Liver (tissue), 9 donors: ENCODE data around the gene KRT37. TPM values are rescaled to one million over a fixed set of nuclear protein-coding genes. Genes with fewer than 3 reads are reported as not detected.

Experiments
- DNase-seq: peaks from one replicate; pipeline ENCODE4 v3.0.0-alpha.2; 2017; ENCODE audit warnings: low spot score
- H3K27ac ChIP-seq, 2 donors: one replicate each; pipeline ENCODE4 v1.7.0; 2013; ENCODE audit warnings: inconsistent platforms in 2 of 2, low read length in 2 of 2, control low read depth in 1 of 2, low read depth in 1 of 2, mild to moderate bottlenecking in 1 of 2
- H3K27me3 ChIP-seq, 4 donors: one replicate each; pipeline versions ENCODE4 v1.6.1 to v1.7.0; 2013; ENCODE audit warnings: low read length in 3 of 4, inconsistent platforms in 1 of 4, mild to moderate bottlenecking in 1 of 4, moderate library complexity in 1 of 4; ENCODE audit not compliant: control insufficient read depth in 4 of 4, insufficient read depth in 4 of 4
- H3K36me3 ChIP-seq, 4 donors: one replicate each; pipeline versions ENCODE4 v1.6.1 to v1.7.0; 2013; ENCODE audit warnings: low read length in 3 of 4, mild to moderate bottlenecking in 3 of 4, low read depth in 1 of 4, moderate library complexity in 1 of 4; ENCODE audit not compliant: control insufficient read depth in 4 of 4, insufficient read depth in 3 of 4
- H3K4me1 ChIP-seq, 4 donors: one replicate each; pipeline versions ENCODE4 v1.6.1 to v1.7.0; 2013; ENCODE audit warnings: low read length in 3 of 4, mild to moderate bottlenecking in 3 of 4, moderate library complexity in 1 of 4; ENCODE audit not compliant: control insufficient read depth in 4 of 4, insufficient read depth in 4 of 4
- H3K4me3 ChIP-seq, 3 donors: one replicate each; pipeline versions ENCODE4 v1.6.1 to v1.7.0; 2013; ENCODE audit warnings: low read length in 3 of 3, control low read depth in 1 of 3, low read depth in 1 of 3, mild to moderate bottlenecking in 1 of 3
- H3K9ac ChIP-seq, 2 donors: one replicate each; pipeline ENCODE4 v1.7.0; 2013; ENCODE audit warnings: low read length in 2 of 2, mild to moderate bottlenecking in 2 of 2, moderate library complexity in 2 of 2, control low read depth in 1 of 2, low read depth in 1 of 2
- H3K9me3 ChIP-seq, 4 donors: one replicate each; pipeline versions ENCODE4 v1.6.1 to v1.7.0; 2013; ENCODE audit warnings: low read length in 3 of 4; ENCODE audit not compliant: control insufficient read depth in 4 of 4
- ATF3 ChIP-seq: IDR thresholded peaks from 2 replicates; pipeline ENCODE4 v1.6.1; 2016; ENCODE audit warnings: antibody characterized with exemption
- CTCF ChIP-seq: fragments of 150-350 bp; IDR thresholded peaks from 2 replicates; pipeline ENCODE4 v1.5.1; 2017; ENCODE audit warnings: improper control_type of control experiment, low read depth, low read length; ENCODE audit not compliant: missing input control
- EGR1 ChIP-seq, 2 donors: IDR thresholded peaks; 2 replicates each; pipeline ENCODE4 v1.6.1; 2016 to 2018; ENCODE audit warnings: antibody characterized with exemption in 2 of 2, low read depth in 2 of 2
- FOXA1 ChIP-seq: IDR thresholded peaks from 2 replicates; pipeline ENCODE4 v1.6.1; 2016; ENCODE audit warnings: antibody characterized with exemption
- HNF4A ChIP-seq, 2 donors: conservative IDR thresholded peaks; 2 replicates each; pipeline ENCODE4 v1.6.1; 2016; ENCODE audit warnings: antibody characterized with exemption in 2 of 2, mild to moderate bottlenecking in 2 of 2
- HNF4G ChIP-seq: IDR thresholded peaks from 2 replicates; pipeline ENCODE4 v1.6.1; 2016; ENCODE audit warnings: antibody characterized with exemption
- JUND ChIP-seq, 2 donors: IDR thresholded peaks; 2 replicates each; pipeline ENCODE4 v1.6.1; 2016; ENCODE audit warnings: antibody characterized with exemption in 2 of 2
- NR2F2 ChIP-seq: IDR thresholded peaks from 2 replicates; pipeline ENCODE4 v1.6.1; 2016; ENCODE audit warnings: antibody characterized with exemption
- RAD21 ChIP-seq, 2 donors: IDR thresholded peaks; 2 replicates each; pipeline ENCODE4 v1.6.1; 2016; ENCODE audit warnings: antibody characterized with exemption in 2 of 2, mild to moderate bottlenecking in 2 of 2
- REST ChIP-seq: IDR thresholded peaks from 2 replicates; pipeline ENCODE4 v1.6.1; 2016; ENCODE audit warnings: antibody characterized with exemption, mild to moderate bottlenecking
- RXRA ChIP-seq, 2 donors: IDR thresholded peaks; 2 replicates each; pipeline ENCODE4 v1.6.1; 2017 to 2018; ENCODE audit warnings: antibody characterized with exemption in 2 of 2, mild to moderate bottlenecking in 1 of 2
- TAF1 ChIP-seq: conservative IDR thresholded peaks from 2 replicates; pipeline ENCODE4 v1.6.1; 2016; ENCODE audit warnings: antibody characterized with exemption, mild to moderate bottlenecking
- ZBTB33 ChIP-seq: IDR thresholded peaks from 2 replicates; pipeline ENCODE4 v1.6.1; 2016; ENCODE audit warnings: antibody characterized with exemption
- WGBS: extraction: QIAGEN DNeasy Blood & Tissue Kit; methylation state at CpG from one replicate; pipeline ENCODE4 v1.1.7; 2013; 5-methylcytosine and 5-hydroxymethylcytosine counted together
- polyA plus RNA-seq, 2 donors: library from polyadenylated mRNA; stranded (reverse) in 1 of 2; unstranded in 1 of 2; fragments of 200-250 nt in 1 of 2; fragments of >200 nt in 1 of 2; fragmentation: Nextera tagmentation in 1 of 2; extraction: Ambion mirVana in 1 of 2; gene quantifications; one replicate each; pipeline versions ENCODE4 v1.2.1 to v1.2.3, GENCODE V29; 2013 to 2015
- total RNA-seq, 2 donors: library from RNA; depleted of rRNA; stranded (reverse); fragments of >200 nt; gene quantifications; one replicate each; pipeline ENCODE4 v1.2.3, GENCODE V29; 2014
- donor health status: healthy.
- donor health status: healthy.
- donor health status: healthy.
- donor health status: healthy.
- donor health status: healthy.

Gene KRT37
- total and polyA plus RNA-seq, 4 donors, result not detected

- TF ChIP-seq HNF4A (conservative IDR thresholded peaks at IDR 0.05), result no peak
- no peak for TF ChIP-seq RAD21 (IDR thresholded peaks at IDR 0.05)
- no peak for TF ChIP-seq TAF1
- TF ChIP-seq HNF4G, result no peak
- TF ChIP-seq ATF3, result no peak
- TF ChIP-seq RXRA (IDR thresholded peaks at IDR 0.05), result no peak
- TF ChIP-seq FOXA1, result no peak
- no peak for TF ChIP-seq EGR1 (IDR thresholded peaks at IDR 0.05; ENCODE audit: low read depth in 2 of 2)
- Histone ChIP-seq H3K4me1 (no peaks in the 10 kb centered on the region), H3K36me3 (no peaks in the 10 kb centered on the region), H3K9me3 (no peaks in the 10 kb centered on the region), H3K4me3 (no peak overlapping the region), H3K9ac (no peak overlapping the region), H3K27me3 (no peaks in the 10 kb centered on the region), H3K27ac (no peak overlapping the region)
- DNase-seq, result no peak
- 68% methylated on average over 6 of the region's 6 CpGs for WGBS
Observed at GRCh38 chr17:41464682-41465081, 40.3 kb upstream of the KRT37 start.

- H3K9ac ChIP-seq, result no peak overlapping the region
- no peak overlapping the region for H3K27ac ChIP-seq
- 92% methylated on average over 11 of the region's 11 CpGs for WGBS
- no peaks in the 10 kb centered on the region for H3K9me3 ChIP-seq
- H3K4me3 ChIP-seq, result no peak overlapping the region
- H3K36me3 ChIP-seq, result no peaks in the 10 kb centered on the region
- no peaks in the 10 kb centered on the region for H3K4me1 ChIP-seq
- TF ChIP-seq HNF4G, result no peak
- no peak for TF ChIP-seq REST
- no peak for TF ChIP-seq TAF1
- TF ChIP-seq ZBTB33, result no peak
- no peak for TF ChIP-seq EGR1 (IDR thresholded peaks at IDR 0.05; ENCODE audit: low read depth in 2 of 2)
- TF ChIP-seq NR2F2, result no peak
- TF ChIP-seq JUND (IDR thresholded peaks at IDR 0.05), result no peak
- TF ChIP-seq CTCF, result no peak
- H3K27me3 ChIP-seq, result no peaks in the 10 kb centered on the region
- DNase-seq, result no peak
Observed at GRCh38 chr17:41464173-41464572, 39.8 kb upstream of the KRT37 start.
